Uterus (tissue), 4 donors: ENCODE results near the gene KLK7. TPM values are rescaled to one million over a fixed set of nuclear protein-coding genes. Genes with fewer than 3 reads are reported as not detected.

ENCODE experiments used
- DNase-seq, 2 donors: peaks; one replicate each; pipeline ENCODE4 v3.0.0-alpha.2; 2019 to 2020
- H3K27ac ChIP-seq, 2 donors: fragments of 200-600 bp; sonication (generic); 1 replicate in 1 of 2; 2 replicates in 1 of 2; pipeline ENCODE4 v1.5.1; 2016 to 2018
- H3K27me3 ChIP-seq, 2 donors: fragments of 200-600 bp; sonication (generic); one replicate each; pipeline ENCODE4 v1.5.1; 2018 to 2019; ENCODE audit warnings: control low read depth in 1 of 2
- H3K36me3 ChIP-seq, 2 donors: fragments of 200-600 bp; sonication (generic); one replicate each; pipeline ENCODE4 v1.5.1; 2019; ENCODE audit warnings: control low read depth in 1 of 2
- H3K4me1 ChIP-seq, 2 donors: fragments of 200-600 bp; sonication (generic); one replicate each; pipeline ENCODE4 v1.5.1; 2018 to 2019; ENCODE audit warnings: control low read depth in 1 of 2
- H3K4me3 ChIP-seq, 2 donors: fragments of 200-600 bp; sonication (generic); 1 replicate in 1 of 2; 2 replicates in 1 of 2; pipeline ENCODE4 v1.5.1; 2018 to 2019; ENCODE audit warnings: mild to moderate bottlenecking in 1 of 2
- H3K9me3 ChIP-seq, 2 donors: fragments of 200-600 bp; sonication (generic); one replicate each; pipeline ENCODE4 v1.5.1; 2019; ENCODE audit warnings: control low read depth in 1 of 2
- POLR2A ChIP-seq, 2 donors: fragments of 450-650 bp; IDR thresholded peaks; one replicate each; pipeline ENCODE4 v1.6.1; 2016; ENCODE audit warnings: antibody characterized with exemption in 2 of 2, mild to moderate bottlenecking in 1 of 2, moderate library complexity in 1 of 2
- intact Hi-C: fragments of 100-400 bp; cut with DNase I; formaldehyde crosslinking; loops from one replicate; pipeline ENCODE4 v1.15.1; 2023; ENCODE audit warnings: low total_unique reads
- total RNA-seq, 4 donors: library from RNA; depleted of rRNA in 3 of 4; stranded (reverse); fragments of >200 nt in 3 of 4; gene quantifications; one replicate each; pipeline versions ENCODE4 v1.1.0 to v1.2.4, GENCODE V29; 2014 to 2023
- TF ChIP-seq, protein P1 (sequence below), 4 experiments: fragments of 200-600 bp in 2 of 4; fragments of 450-650 bp in 2 of 4; sonication (generic) in 2 of 4; IDR thresholded peaks; one replicate each; pipeline ENCODE4 v1.5.1; 2016 to 2019; ENCODE audit warnings: antibody characterized with exemption in 4 of 4, mild to moderate bottlenecking in 2 of 4, moderate library complexity in 1 of 4
- donor health status: DM: yes; HTN: yes; CAD: no.

KLK7 gene
- total RNA-seq, 4 donors from 2014 or later, result 0.14 to 1.1 TPM; not detected in 2

DNA sequence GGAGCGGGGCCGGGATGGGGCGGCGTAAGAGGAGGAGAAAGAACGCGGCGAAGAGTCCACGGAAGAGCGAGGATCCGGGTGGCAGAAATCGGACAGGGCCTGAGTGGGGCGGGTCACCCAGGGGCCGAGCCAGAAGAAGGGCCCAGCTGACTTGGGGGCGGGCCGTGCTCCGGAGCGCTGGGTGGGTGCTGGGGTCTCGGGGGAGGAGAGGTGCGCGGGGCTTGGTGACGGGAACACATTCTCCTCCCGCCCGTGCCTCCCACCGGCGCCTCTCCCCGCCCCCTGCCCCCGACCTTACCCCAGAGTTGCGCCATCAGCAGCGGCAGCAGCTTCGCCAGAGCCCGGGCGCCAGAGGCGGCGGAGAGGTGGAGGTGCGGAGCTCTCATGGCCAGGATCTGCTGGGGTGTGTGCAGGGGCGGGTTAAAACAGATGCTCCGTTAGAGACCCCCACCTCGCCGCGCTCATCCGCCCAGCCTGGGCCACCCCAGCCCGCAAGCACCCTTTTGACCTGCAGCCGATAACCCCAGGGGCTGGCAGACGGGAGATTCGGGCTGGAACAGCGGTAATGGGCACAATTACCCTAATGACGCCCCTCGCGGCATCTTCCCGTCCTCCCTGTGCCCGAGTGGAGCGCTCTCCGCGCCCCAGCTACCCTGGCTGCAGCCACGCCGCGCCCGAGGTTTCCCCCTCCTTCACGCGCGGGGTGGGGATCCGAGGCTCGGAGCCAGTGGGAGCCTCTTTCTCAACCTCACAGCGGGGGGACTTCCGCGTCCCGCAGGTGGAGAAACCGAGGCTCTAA lies 35.2 kb upstream of the KLK7 start:
- intact Hi-C loops, result no loop called here
- peak in 1 of 2 donors; percentile 38 for DNase-seq

DNA sequence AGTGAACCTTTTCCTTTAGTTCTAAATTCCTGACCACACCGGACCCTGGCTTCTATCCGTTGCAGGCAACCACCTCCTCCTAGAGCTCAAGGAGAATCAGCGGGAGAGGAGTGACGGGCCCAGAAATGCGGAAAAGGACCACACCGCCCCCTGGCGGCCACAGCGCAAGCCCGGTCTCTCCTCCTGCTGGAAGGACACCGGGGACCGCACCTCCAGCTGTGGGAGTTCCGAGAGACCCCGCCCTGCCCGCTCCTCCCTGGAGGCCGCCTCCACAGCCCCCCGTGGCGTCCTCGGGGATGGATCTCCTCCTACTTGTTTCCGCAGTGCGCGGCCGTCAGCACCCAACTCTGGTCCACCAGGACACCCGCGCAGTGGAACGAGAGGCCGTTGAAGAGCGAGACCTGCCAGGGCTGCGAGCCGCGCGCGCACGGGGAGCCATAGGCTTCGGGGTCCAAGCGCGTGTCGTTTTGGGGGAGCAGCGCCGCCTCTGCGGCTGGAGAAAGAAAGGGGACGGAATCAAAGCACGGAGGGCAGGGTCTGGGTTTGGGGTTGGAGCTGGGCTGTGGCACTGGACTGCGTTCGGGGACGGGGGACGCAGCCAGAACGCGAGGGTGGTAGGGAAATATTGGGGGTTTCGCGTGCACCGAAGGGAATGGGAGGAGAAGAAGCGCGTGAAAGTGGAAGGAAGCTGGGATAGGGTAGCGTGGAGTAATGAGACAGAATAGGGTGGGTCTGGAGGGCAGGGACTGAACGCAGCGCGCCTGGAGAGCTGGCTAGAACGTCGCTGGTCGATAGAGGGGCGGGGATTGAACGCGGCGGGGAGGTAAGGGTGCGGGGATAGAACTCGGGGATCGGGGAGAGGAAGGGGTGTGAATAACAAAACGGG lies 33.3 kb upstream of the KLK7 start:
- H3K27ac ChIP-seq, result no peak overlapping the region
- DNase-seq, result peak in 1 of 2 donors; percentile 43

More for the DNA sequence above, 35.2 kb upstream of the KLK7 start:
- peak overlapping the region in 1 of 2 donors; percentile 55 for H3K27ac ChIP-seq
- TF ChIP-seq, protein P1, sequence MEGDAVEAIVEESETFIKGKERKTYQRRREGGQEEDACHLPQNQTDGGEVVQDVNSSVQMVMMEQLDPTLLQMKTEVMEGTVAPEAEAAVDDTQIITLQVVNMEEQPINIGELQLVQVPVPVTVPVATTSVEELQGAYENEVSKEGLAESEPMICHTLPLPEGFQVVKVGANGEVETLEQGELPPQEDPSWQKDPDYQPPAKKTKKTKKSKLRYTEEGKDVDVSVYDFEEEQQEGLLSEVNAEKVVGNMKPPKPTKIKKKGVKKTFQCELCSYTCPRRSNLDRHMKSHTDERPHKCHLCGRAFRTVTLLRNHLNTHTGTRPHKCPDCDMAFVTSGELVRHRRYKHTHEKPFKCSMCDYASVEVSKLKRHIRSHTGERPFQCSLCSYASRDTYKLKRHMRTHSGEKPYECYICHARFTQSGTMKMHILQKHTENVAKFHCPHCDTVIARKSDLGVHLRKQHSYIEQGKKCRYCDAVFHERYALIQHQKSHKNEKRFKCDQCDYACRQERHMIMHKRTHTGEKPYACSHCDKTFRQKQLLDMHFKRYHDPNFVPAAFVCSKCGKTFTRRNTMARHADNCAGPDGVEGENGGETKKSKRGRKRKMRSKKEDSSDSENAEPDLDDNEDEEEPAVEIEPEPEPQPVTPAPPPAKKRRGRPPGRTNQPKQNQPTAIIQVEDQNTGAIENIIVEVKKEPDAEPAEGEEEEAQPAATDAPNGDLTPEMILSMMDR (IDR thresholded peaks at IDR 0.05), result no peak
- peak in 1 of 2 donors; percentile 46 for TF ChIP-seq POLR2A (IDR thresholded peaks at IDR 0.05)
- no peaks in the 10 kb centered on the region for H3K9me3 ChIP-seq
- peaks cover 0 to 34% of the 10 kb centered on the region in 2 donors for H3K27me3 ChIP-seq
- peak overlapping the region; percentile 1 to 41 for H3K4me3 ChIP-seq
- peaks cover 0 to 12% of the 10 kb centered on the region in 2 donors for H3K4me1 ChIP-seq
- H3K36me3 ChIP-seq, result no peaks in the 10 kb centered on the region

DNA sequence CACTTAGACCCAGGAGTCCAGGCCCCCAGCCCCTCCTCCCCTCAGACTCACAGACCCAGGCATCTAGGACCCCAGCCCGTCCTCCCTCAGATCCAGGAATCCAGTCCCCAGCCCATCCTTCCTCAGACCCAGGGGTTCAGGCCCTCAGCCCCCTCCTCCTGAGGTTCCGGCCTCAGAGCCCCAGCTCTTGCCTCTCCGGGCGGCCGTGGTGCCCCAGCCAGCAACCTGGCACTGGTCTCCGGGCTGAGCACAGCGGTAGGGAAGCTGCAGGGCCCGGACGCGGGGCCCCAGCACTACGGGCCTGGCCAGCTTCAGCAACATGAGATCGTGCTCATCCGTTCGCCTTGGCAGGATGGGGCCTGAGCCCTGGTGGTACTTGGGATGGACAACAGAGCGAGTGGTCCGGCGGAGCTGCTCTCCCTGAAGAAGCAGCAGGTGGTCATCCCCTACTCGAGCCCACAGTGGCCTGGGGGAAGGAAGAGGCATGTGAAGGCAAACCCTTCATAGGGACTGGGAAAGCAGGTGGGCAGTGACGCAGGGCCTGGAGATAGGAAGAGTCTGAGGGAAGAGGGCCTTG lies 32.1 kb upstream of the KLK7 start:
- TF ChIP-seq, protein P1 (IDR thresholded peaks at IDR 0.05), result no peak
- TF ChIP-seq POLR2A (IDR thresholded peaks at IDR 0.05), result no peak
- no peak overlapping the region for H3K27ac ChIP-seq

More for the DNA sequence above, 33.3 kb upstream of the KLK7 start:
- H3K4me3 ChIP-seq, result peak overlapping the region in 1 of 2 donors; percentile 48
- TF ChIP-seq, protein P1 (IDR thresholded peaks at IDR 0.05), result peak in 2 of 4 experiments; percentile 54 to 79
- no peak for TF ChIP-seq POLR2A (IDR thresholded peaks at IDR 0.05)
- peaks cover 0 to 34% of the 10 kb centered on the region in 2 donors for H3K27me3 ChIP-seq
- no peaks in the 10 kb centered on the region for H3K9me3 ChIP-seq
- intact Hi-C loops, result no loop called here
- H3K4me1 ChIP-seq, result peaks cover 0 to 12% of the 10 kb centered on the region in 2 donors
- no peaks in the 10 kb centered on the region for H3K36me3 ChIP-seq

DNA sequence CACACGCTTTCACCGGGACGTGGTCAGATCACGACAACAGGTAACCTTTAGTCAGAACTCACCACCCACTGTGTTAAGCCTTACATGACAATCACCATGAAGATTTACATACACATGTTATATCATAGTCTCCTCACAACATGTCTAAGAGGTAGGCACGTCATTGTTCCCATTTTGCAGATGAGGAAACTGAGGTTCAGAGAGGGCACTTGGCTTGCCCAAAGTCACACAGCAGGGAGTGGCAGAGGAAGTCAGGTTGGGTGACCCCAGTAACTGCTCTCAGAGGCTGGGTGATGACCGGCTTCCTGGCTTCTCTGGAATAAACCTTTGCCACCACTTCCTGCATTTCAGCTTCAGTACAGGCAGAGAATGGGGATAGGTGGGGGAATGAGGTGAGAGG lies 30.5 kb upstream of the KLK7 start:
- TF ChIP-seq POLR2A (IDR thresholded peaks at IDR 0.05), result no peak
- TF ChIP-seq, protein P1 (IDR thresholded peaks at IDR 0.05), result no peak
- Histone ChIP-seq H3K27ac (no peak overlapping the region), H3K36me3 (no peaks in the 10 kb centered on the region), H3K27me3 (peaks cover 0 to 29% of the 10 kb centered on the region in 2 donors), H3K9me3 (no peaks in the 10 kb centered on the region), H3K4me1 (peaks cover 0 to 7% of the 10 kb centered on the region in 2 donors), H3K4me3 (no peak overlapping the region)
- DNase-seq, result no peak
- intact Hi-C loops, result no loop called here

More for the DNA sequence above, 32.1 kb upstream of the KLK7 start:
- Histone ChIP-seq H3K27me3 (peaks cover 0 to 34% of the 10 kb centered on the region in 2 donors), H3K4me1 (peaks cover 0 to 12% of the 10 kb centered on the region in 2 donors), H3K9me3 (no peaks in the 10 kb centered on the region), H3K4me3 (no peak overlapping the region), H3K36me3 (no peaks in the 10 kb centered on the region)
- no peak for DNase-seq
- intact Hi-C loops, result no loop called here
